B cell (primary cell): ENCODE data around the gene ABCA9. TPM values are rescaled to one million over a fixed set of nuclear protein-coding genes. Genes with fewer than 3 reads are reported as not detected.

Experiments
- ATAC-seq: fragments of 200-7000 bp; cut with Tn5 transposase; one replicate; pipeline ENCODE4 v1.10.0; 2021; ENCODE audit warnings: low read depth, mild to moderate bottlenecking, moderate number of reproducible peaks, moderate library complexity
- CTCF ChIA-PET: fragments of 350-600 bp; sonication (Branson Sonifier 250); formaldehyde crosslinking; loops from one replicate; lab custom pipeline; 2021; ENCODE audit warnings: antibody characterized with exemption, inconsistent platforms; lab: Charles Lee
- POLR2A ChIA-PET: fragments of 350-600 bp; sonication (Branson Sonifier 250); formaldehyde crosslinking; loops from one replicate; lab custom pipeline; 2021; ENCODE audit warnings: antibody characterized with exemption; lab: Charles Lee
- DNase-seq: peaks from one replicate; pipeline ENCODE4 v3.0.0; 2013
- H2AFZ ChIP-seq: 2 replicates; pipeline ENCODE4 v1.6.1; 2012; ENCODE audit warnings: mild to moderate bottlenecking, low read depth, low read length; ENCODE audit not compliant: insufficient read depth, poor library complexity, severe bottlenecking
- H3K27ac ChIP-seq, 2 donors: 1 replicate in 1 of 2; 2 replicates in 1 of 2; pipeline ENCODE4 v1.5.1; 2012 to 2013; ENCODE audit warnings: low read length in 2 of 2, mild to moderate bottlenecking in 2 of 2, moderate library complexity in 1 of 2
- H3K27me3 ChIP-seq, 4 experiments: fragments of 200-600 bp in 1 of 4; sonication (generic) in 1 of 4; replicated peaks in 1 of 4; 1 replicate in 2 of 4; 2 replicates in 2 of 4; pipeline versions ENCODE4 v1.6.1 to v1.7.0; 2013 to 2016; ENCODE audit warnings: low read length in 3 of 4, mild to moderate bottlenecking in 2 of 4, mixed read lengths in 1 of 4, moderate library complexity in 1 of 4; ENCODE audit not compliant: insufficient read depth in 4 of 4, control insufficient read depth in 3 of 4; ENCODE audit errors: control extremely low read depth in 1 of 4
- H3K36me3 ChIP-seq, 2 experiments: replicated peaks in 1 of 2; 1 replicate in 1 of 2; 2 replicates in 1 of 2; pipeline versions ENCODE4 v1.6.1 to v1.7.1; 2013; ENCODE audit warnings: low read length in 1 of 2; ENCODE audit not compliant: insufficient read depth in 2 of 2, control insufficient read depth in 1 of 2; ENCODE audit errors: control extremely low read depth in 1 of 2, extremely low read depth in 1 of 2
- H3K4me1 ChIP-seq, 2 donors: fragments of 200-600 bp in 1 of 2; sonication (generic) in 1 of 2; 1 replicate in 1 of 2; 2 replicates in 1 of 2; pipeline versions ENCODE4 v1.5.1 to v1.6.1; 2013 to 2017; ENCODE audit warnings: low read length in 2 of 2; ENCODE audit not compliant: control insufficient read depth in 2 of 2, insufficient read depth in 2 of 2
- H3K4me2 ChIP-seq: replicated peaks from 2 replicates; pipeline ENCODE3; 2012; ENCODE audit warnings: mild to moderate bottlenecking, low read depth, low read length; ENCODE audit not compliant: poor library complexity, severe bottlenecking
- H3K4me3 ChIP-seq, 5 experiments: fragments of 200-600 bp in 1 of 5; sonication (generic) in 1 of 5; 1 replicate in 3 of 5; 2 replicates in 2 of 5; pipeline versions ENCODE4 v1.5.1 to v1.7.0; 2011 to 2016; ENCODE audit warnings: low read length in 4 of 5, mild to moderate bottlenecking in 4 of 5, low read depth in 2 of 5, control low read depth in 1 of 5, moderate library complexity in 1 of 5; ENCODE audit not compliant: insufficient read depth in 1 of 5; ENCODE audit errors: control extremely low read depth in 1 of 5, extremely low read depth in 1 of 5
- H3K79me2 ChIP-seq: fragments of 200-600 bp; sonication (generic); one replicate; pipeline ENCODE4 v1.6.0; 2016; ENCODE audit warnings: low read length; ENCODE audit not compliant: control insufficient read depth, insufficient read depth
- H3K9ac ChIP-seq: fragments of 200-600 bp; sonication (generic); 2 replicates; pipeline ENCODE4 v1.6.1; 2017; ENCODE audit warnings: mild to moderate bottlenecking, low read length, moderate library complexity
- H3K9me3 ChIP-seq, 3 donors: one replicate each; pipeline versions ENCODE4 v1.6.1 to v1.7.1; 2013; ENCODE audit warnings: low read length in 2 of 3; ENCODE audit not compliant: control insufficient read depth in 2 of 3, insufficient read depth in 1 of 3; ENCODE audit errors: control extremely low read depth in 1 of 3
- H4K20me1 ChIP-seq: 2 replicates; pipeline ENCODE4 v1.6.0; 2012; ENCODE audit warnings: mild to moderate bottlenecking, low read length; ENCODE audit not compliant: insufficient read depth, control insufficient read depth, poor library complexity, severe bottlenecking
- H3K27ac Mint-ChIP-seq: one replicate; pipeline ENCODE4 v1.8.0; 2021; ENCODE audit warnings: mixed read lengths
- H3K27me3 Mint-ChIP-seq: one replicate; pipeline ENCODE4 v1.8.0; 2021; ENCODE audit warnings: mixed read lengths
- H3K4me1 Mint-ChIP-seq: one replicate; pipeline ENCODE4 v1.8.0; 2021; ENCODE audit warnings: mixed read lengths
- H3K4me3 Mint-ChIP-seq: one replicate; pipeline ENCODE4 v1.8.0; 2021; ENCODE audit warnings: mixed read lengths
- H3K9me3 Mint-ChIP-seq: one replicate; pipeline ENCODE4 v1.8.0; 2022; ENCODE audit warnings: mixed read lengths; ENCODE audit not compliant: insufficient read depth
- EZH2 ChIP-seq: IDR thresholded peaks from 2 replicates; pipeline ENCODE4 v1.6.1; 2012; ENCODE audit warnings: borderline replicate concordance, low read depth, mild to moderate bottlenecking, moderate library complexity, low read length; ENCODE audit not compliant: insufficient read depth, poor library complexity, severe bottlenecking
- WGBS: methylation state at CpG from one replicate; pipeline ENCODE4 v1.1.5; 2013; ENCODE audit warnings: missing lambda C conversion rate; ENCODE audit not compliant: insufficient coverage; 5-methylcytosine and 5-hydroxymethylcytosine counted together
- intact Hi-C: fragments of 100-400 bp; cut with micrococcal nuclease; formaldehyde crosslinking; loops from one replicate; pipeline ENCODE4 v1.10.0; 2022
- polyA plus RNA-seq: library from polyadenylated mRNA; depleted of rRNA; stranded (reverse); fragments of >200 nt; gene quantifications from 2 replicates; pipeline ENCODE4 v1.2.3, GENCODE V29; 2012
- total RNA-seq, 2 donors: library from RNA; stranded (reverse); fragments of 120-200 nt in 1 of 2; gene quantifications; 1 replicate in 1 of 2; 2 replicates in 1 of 2; pipeline versions ENCODE4 v1.2.3 to v1.2.4, GENCODE V29; 2013 to 2022
- TF ChIP-seq, protein P1 (sequence below): fragments of 200-600 bp; IDR thresholded peaks from one replicate; pipeline ENCODE4 v1.8.0; 2022; ENCODE audit warnings: antibody characterized with exemption, mild to moderate bottlenecking

The ABCA9 gene
- total and polyA plus RNA-seq, 2 donors (not counting 1 experiment from before 2014, with no cell fraction given), result 0.06 to 0.91 TPM

DNA sequence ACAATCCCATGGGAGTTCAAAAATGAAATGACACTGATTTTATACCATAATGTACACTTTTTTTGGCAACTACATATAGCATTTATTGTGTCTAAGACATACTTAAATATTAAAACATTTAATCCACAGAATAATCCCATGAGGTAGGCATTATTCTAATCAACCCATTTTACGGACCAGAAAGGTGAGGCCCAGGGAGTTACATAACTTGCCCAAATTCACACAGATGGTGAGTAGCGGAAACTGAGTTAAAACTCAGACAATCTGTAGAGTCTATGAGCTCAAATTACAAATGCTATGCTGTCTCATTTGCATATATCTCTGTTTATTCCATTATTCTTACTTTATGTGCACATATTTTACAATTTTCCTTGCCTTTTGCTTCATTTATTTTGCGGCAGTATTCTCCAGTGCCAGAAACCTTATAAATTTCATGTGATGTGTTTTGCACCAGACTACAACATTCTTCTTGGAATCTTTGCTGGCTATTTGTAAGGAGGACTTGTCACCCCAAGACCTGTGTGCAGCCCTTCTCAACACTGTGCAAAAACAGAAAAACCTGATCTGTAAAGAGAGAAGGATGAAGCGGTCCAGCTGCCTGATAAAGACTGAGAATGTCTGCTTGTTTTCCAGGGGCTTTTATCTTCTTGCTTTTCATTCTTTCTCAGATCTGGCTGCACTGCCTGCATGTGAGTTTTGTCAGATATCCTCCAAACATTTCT lies 2.3 kb upstream of the ABCA9 start:
- no peak overlapping the region for H2AFZ ChIP-seq
- no peak overlapping the region for H3K4me3 Mint-ChIP-seq

More for the DNA sequence above, 2.3 kb upstream of the ABCA9 start:
- DNase-seq (no peak), ATAC-seq (no peak)
- POLR2A ChIA-PET, result no interaction called here
- Histone ChIP-seq H3K9ac (no peak overlapping the region), H3K9me3 (no peaks in the 10 kb centered on the region), H4K20me1 (no peaks in the 10 kb centered on the region), H3K27ac (no peak overlapping the region), H3K4me1 (peaks cover 5 to 6% of the 10 kb centered on the region in 2 donors), H3K4me3 (no peak overlapping the region), H3K4me2 (no peak overlapping the region), H3K79me2 (no peaks in the 10 kb centered on the region), H3K27me3 (no peaks in the 10 kb centered on the region), H3K36me3 (no peaks in the 10 kb centered on the region)
- intact Hi-C loops, result no loop called here
- Mint-ChIP-seq H3K9me3 (no peaks in the 10 kb centered on the region), H3K4me1 (peaks cover 25% of the 10 kb centered on the region), H3K27ac (no peak overlapping the region), H3K27me3 (no peaks in the 10 kb centered on the region)
- CTCF ChIA-PET, result interaction anchor here (0.7 kb wide), 1 partner anchor 20 kb away, joined by 3 read pairs; no protein-coding TSS in a partner anchor
- no peak for TF ChIP-seq EZH2
- TF ChIP-seq, protein P1, sequence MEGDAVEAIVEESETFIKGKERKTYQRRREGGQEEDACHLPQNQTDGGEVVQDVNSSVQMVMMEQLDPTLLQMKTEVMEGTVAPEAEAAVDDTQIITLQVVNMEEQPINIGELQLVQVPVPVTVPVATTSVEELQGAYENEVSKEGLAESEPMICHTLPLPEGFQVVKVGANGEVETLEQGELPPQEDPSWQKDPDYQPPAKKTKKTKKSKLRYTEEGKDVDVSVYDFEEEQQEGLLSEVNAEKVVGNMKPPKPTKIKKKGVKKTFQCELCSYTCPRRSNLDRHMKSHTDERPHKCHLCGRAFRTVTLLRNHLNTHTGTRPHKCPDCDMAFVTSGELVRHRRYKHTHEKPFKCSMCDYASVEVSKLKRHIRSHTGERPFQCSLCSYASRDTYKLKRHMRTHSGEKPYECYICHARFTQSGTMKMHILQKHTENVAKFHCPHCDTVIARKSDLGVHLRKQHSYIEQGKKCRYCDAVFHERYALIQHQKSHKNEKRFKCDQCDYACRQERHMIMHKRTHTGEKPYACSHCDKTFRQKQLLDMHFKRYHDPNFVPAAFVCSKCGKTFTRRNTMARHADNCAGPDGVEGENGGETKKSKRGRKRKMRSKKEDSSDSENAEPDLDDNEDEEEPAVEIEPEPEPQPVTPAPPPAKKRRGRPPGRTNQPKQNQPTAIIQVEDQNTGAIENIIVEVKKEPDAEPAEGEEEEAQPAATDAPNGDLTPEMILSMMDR, result no peak
- 83% methylated on average over 2 of the region's 4 CpGs for WGBS
